Stimulated activated CD8-positive, alpha-beta memory T cell treated with anti-CD3 and anti-CD28 coated beads, Interleukin-15, amount 100 ng/mL, for 4 hours (primary cell): ENCODE measurements around the gene SHROOM1.
"Not testable (repeated sequence)": the region's sequence is repeated elsewhere in the genome, so short reads cannot be mapped to it uniquely, and the experiment has no call there.

Experiments
- DNase-seq, 2 donors: peaks; one replicate each; pipeline ENCODE4 v3.0.0-alpha.2; 2020; ENCODE audit warnings: low read depth in 2 of 2

Gene SHROOM1

GRCh38 chr5:132830436-132831094, at the start of gene SHROOM1:
Gene SHROOM1, minus strand, starts transcription at chr5:132830647. Its CDS starts 4,507 bp downstream, at chr5:132826140.
- no peak for DNase-seq

GRCh38 chr5:132877938-132878337, 47.5 kb upstream of the SHROOM1 start:
- no peak for DNase-seq

GRCh38 chr5:132877466-132877865, 47.0 kb upstream of the SHROOM1 start:
- no peak for DNase-seq

- no peak for DNase-seq
Observed at GRCh38 chr5:132876020-132876759, 45.7 kb upstream of the SHROOM1 start.

- DNase-seq: no peak
Observed at GRCh38 chr5:132873930-132874271, 43.5 kb upstream of the SHROOM1 start.

- no peak for DNase-seq
Observed at GRCh38 chr5:132873119-132873929, 42.9 kb upstream of the SHROOM1 start, which contains the start of gene LEAP2. Gene LEAP2, plus strand, starts transcription at chr5:132873668. Its CDS starts 27 bp downstream, at chr5:132873695.

- DNase-seq: no peak
Observed at GRCh38 chr5:132872788-132873118, 42.3 kb upstream of the SHROOM1 start.

- no peak for DNase-seq
Observed at GRCh38 chr5:132871459-132872284, 41.2 kb upstream of the SHROOM1 start.

GRCh38 chr5:132870801-132871200, 40.4 kb upstream of the SHROOM1 start:
- no peak for DNase-seq

GRCh38 chr5:132868754-132869153, 38.3 kb upstream of the SHROOM1 start:
- DNase-seq: no peak

GRCh38 chr5:132867046-132867451, 36.6 kb upstream of the SHROOM1 start:
- no peak for DNase-seq

- peak; percentile 72 to 89 for DNase-seq
Observed at GRCh38 chr5:132866342-132867045, 36.0 kb upstream of the SHROOM1 start, which contains the start of the genes GDF9 and UQCRQ. Gene GDF9, minus strand, starts transcription at chr5:132866469. Its CDS starts 1,936 bp downstream, at chr5:132864533. Gene UQCRQ, plus strand, starts transcription at chr5:132866642. Its CDS starts 240 bp downstream, at chr5:132866882.

- no peak for DNase-seq
Observed at GRCh38 chr5:132865668-132866341, 35.4 kb upstream of the SHROOM1 start.

GRCh38 chr5:132860742-132861141, 30.3 kb upstream of the SHROOM1 start:
- DNase-seq: no peak

- DNase-seq: no peak
Observed at GRCh38 chr5:132859889-132860437, 29.5 kb upstream of the SHROOM1 start.

- no peak for DNase-seq
Observed at GRCh38 chr5:132856011-132856410, 25.6 kb upstream of the SHROOM1 start.

GRCh38 chr5:132854992-132855391, 24.5 kb upstream of the SHROOM1 start:
- not testable (repeated sequence) for DNase-seq

- no peak for DNase-seq
Observed at GRCh38 chr5:132854301-132854700, 23.9 kb upstream of the SHROOM1 start.

- no peak for DNase-seq
Observed at GRCh38 chr5:132853790-132854189, 23.3 kb upstream of the SHROOM1 start.

- no peak for DNase-seq
Observed at GRCh38 chr5:132853323-132853722, 22.9 kb upstream of the SHROOM1 start.
